Mucosa of stomach (tissue), 1 donor: ENCODE results near the gene SSR1.
"Not testable (repeated sequence)": the region's sequence is repeated elsewhere in the genome, so short reads cannot be mapped to it uniquely, and the experiment has no call there.

ENCODE experiments used
- H3K27me3 ChIP-seq: one replicate; pipeline ENCODE4 v1.7.0; 2013; ENCODE audit warnings: mild to moderate bottlenecking, low read length; ENCODE audit not compliant: control insufficient read depth, insufficient read depth
- H3K36me3 ChIP-seq: one replicate; pipeline ENCODE4 v1.7.0; 2013; ENCODE audit warnings: low read length; ENCODE audit not compliant: control insufficient read depth, insufficient read depth
- H3K4me1 ChIP-seq: one replicate; pipeline ENCODE4 v1.7.0; 2013; ENCODE audit warnings: mild to moderate bottlenecking, low read length; ENCODE audit not compliant: control insufficient read depth, insufficient read depth
- H3K4me3 ChIP-seq: one replicate; pipeline ENCODE4 v1.7.0; 2013; ENCODE audit warnings: low read length
- H3K9ac ChIP-seq: one replicate; pipeline ENCODE4 v1.7.0; 2013; ENCODE audit warnings: mild to moderate bottlenecking, low read length, moderate library complexity
- H3K9me3 ChIP-seq: one replicate; pipeline ENCODE4 v1.7.0; 2013; ENCODE audit warnings: mild to moderate bottlenecking, low read length, moderate library complexity; ENCODE audit not compliant: control insufficient read depth
- donor health status: Pancreatic carcinoma.

Gene SSR1

DNA sequence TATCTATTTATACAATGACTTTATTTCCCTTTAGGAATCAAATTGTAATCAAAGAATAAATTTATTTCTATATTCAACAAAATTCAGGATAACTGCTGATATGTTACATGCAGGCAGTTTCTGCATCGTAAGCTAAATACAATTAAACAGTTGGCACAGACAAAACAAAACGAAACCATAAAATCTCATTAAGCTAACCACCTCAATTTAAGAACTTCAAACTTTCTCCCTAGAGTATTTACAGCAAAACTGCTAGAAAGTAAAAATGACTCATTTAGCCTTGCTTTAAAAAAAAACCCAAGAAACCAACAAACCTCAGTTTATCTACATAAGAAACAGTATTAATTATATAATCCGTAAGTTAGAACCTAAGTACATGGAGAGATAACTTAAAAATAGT, 17.1 kb downstream of the SSR1 start:
- H3K9ac ChIP-seq = no peak overlapping the region
- H3K4me3 ChIP-seq = no peak overlapping the region
- no peaks in the 10 kb centered on the region for H3K27me3 ChIP-seq
- H3K9me3 ChIP-seq = no peaks in the 10 kb centered on the region
- peaks cover 3% of the 10 kb centered on the region for H3K4me1 ChIP-seq
- H3K36me3 ChIP-seq = peaks cover 7% of the 10 kb centered on the region

GRCh38 chr6:7292596-7293255, 20.3 kb downstream of the SSR1 start:
- H3K9me3 ChIP-seq = no peaks in the 10 kb centered on the region
- no peak overlapping the region for H3K4me3 ChIP-seq
- no peak overlapping the region for H3K9ac ChIP-seq
- no peaks in the 10 kb centered on the region for H3K27me3 ChIP-seq
- H3K36me3 ChIP-seq = peaks cover 7% of the 10 kb centered on the region
- no peaks in the 10 kb centered on the region for H3K4me1 ChIP-seq

DNA sequence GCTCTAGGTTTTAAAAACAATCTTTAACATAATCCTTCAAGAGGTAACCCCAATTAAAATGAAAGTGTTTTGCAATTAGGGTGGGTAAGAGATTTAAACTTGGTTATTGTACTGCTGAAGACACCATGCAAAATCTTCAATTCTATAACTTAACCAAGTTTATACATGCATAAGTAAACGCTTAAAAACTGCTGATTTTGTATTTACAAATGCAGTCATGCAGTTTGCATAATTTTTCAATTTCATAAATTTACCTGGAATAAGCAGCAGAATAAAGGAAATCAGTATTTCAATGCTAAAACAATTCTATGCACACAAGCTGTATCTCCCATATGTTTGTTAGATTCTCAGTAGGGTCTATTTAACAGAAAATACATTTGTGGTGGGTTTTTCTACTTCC, 22.9 kb downstream of the SSR1 start:
- H3K4me3 ChIP-seq = no peak overlapping the region
- no peaks in the 10 kb centered on the region for H3K9me3 ChIP-seq
- H3K9ac ChIP-seq = no peak overlapping the region
- no peaks in the 10 kb centered on the region for H3K4me1 ChIP-seq
- H3K27me3 ChIP-seq = no peaks in the 10 kb centered on the region
- peaks cover 7% of the 10 kb centered on the region for H3K36me3 ChIP-seq

DNA sequence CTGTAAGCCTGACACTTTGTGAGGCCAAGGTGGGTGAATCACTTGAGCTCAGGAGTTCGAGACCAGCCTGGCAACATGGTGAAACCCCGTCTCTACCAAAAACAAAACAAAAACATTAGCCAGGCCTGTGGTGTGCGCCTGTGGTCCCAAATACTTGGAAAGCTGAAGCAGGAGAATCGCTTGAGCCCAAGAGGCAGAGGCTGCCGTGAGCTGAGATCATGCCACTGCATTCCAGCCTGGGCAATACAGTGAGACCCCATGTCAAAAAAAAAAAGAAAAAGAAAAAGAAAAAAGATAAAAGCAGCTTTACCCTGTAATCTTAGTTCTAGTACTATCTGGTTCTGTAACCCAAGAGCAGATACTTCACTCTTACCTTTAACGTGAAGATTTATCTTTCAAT, 27.6 kb downstream of the SSR1 start:
- no peaks in the 10 kb centered on the region for H3K9me3 ChIP-seq
- no peaks in the 10 kb centered on the region for H3K36me3 ChIP-seq
- no peaks in the 10 kb centered on the region for H3K27me3 ChIP-seq
- H3K9ac ChIP-seq = no peak overlapping the region
- H3K4me3 ChIP-seq = no peak overlapping the region
- no peaks in the 10 kb centered on the region for H3K4me1 ChIP-seq

- H3K27me3 ChIP-seq = no peaks in the 10 kb centered on the region
These were observed 29.3 kb downstream of the SSR1 start for GRCh38 chr6:7283676-7284075.

DNA sequence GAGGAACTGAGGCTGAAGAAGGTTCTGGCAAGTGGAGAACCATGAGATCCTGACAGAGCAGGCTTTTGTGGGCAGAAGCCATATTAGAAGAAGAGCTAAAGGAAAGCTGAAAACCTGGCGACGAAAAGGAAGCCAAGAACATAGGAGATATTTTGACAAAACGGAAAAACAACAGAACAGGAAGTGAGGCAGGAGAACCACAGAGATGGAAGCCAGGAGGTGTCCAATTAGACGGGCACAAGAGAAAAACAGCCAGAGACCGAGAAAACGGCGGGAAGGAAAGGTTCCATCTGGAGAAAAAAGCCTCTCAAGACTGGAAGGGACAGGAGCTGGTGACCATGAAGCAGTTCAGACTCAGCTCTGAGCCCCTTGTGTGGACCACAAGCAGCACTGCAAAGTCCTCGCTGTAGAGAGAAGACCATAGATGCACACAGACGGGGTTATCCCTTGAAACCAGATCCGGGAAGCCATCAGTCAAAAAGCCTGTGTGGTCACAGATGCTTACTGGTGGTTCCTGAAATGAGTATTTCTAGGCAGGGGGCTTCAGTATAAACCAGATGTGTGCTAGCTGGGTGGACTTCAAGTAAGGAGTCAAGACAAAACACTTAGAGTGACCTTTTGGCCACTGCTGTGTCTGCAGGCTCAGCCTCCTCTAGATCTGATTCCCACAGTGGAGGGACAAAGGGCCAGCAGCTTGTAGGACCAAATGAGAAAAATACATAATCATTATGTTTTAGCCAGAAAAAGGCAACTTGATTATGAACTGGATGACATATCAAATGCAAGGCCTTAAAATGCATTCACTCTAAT, 30.7 kb downstream of the SSR1 start:
- H3K9ac ChIP-seq = no peak overlapping the region
- H3K4me3 ChIP-seq = no peak overlapping the region
- H3K36me3 ChIP-seq = no peaks in the 10 kb centered on the region
- peaks cover 6% of the 10 kb centered on the region for H3K4me1 ChIP-seq
- H3K27me3 ChIP-seq = no peaks in the 10 kb centered on the region
- no peaks in the 10 kb centered on the region for H3K9me3 ChIP-seq

More at GRCh38 chr6:7283676-7284075, 29.3 kb downstream of the SSR1 start:
- H3K9ac ChIP-seq = no peak overlapping the region
- H3K4me1 ChIP-seq = peaks cover 2% of the 10 kb centered on the region
- H3K36me3 ChIP-seq = no peaks in the 10 kb centered on the region
- H3K9me3 ChIP-seq = no peaks in the 10 kb centered on the region
- no peak overlapping the region for H3K4me3 ChIP-seq

GRCh38 chr6:7276199-7276524, 36.8 kb downstream of the SSR1 start:
- H3K9me3 ChIP-seq = no peaks in the 10 kb centered on the region
- no peak overlapping the region for H3K4me3 ChIP-seq
- H3K4me1 ChIP-seq = peaks cover 8% of the 10 kb centered on the region
- no peaks in the 10 kb centered on the region for H3K27me3 ChIP-seq
- no peaks in the 10 kb centered on the region for H3K36me3 ChIP-seq
- H3K9ac ChIP-seq = no peak overlapping the region

DNA sequence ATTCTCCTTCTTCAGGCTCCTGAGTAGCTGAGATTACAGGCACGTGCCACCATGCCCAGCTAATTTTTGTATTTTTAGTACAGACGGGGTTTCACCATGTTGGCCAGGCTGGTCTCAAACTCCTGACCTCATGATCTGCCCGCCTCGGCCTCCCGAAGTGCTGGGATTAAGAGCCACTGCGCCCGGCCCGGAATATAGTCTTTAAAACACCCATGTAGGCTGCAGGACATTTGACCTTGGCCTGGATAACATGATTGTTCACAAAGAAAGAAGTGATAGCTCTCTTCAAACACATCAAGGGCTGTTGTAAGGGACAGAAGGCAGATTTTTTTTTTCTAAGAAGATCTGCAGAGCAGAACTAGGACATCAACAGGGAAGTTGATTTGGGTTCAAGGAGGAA, 38.5 kb downstream of the SSR1 start:
- not testable (repeated sequence) for H3K9me3 ChIP-seq, H3K36me3 ChIP-seq, H3K27me3 ChIP-seq, H3K4me3 ChIP-seq, H3K9ac ChIP-seq
- H3K4me1 ChIP-seq = peaks cover 14% of the 10 kb centered on the region

- H3K9me3 ChIP-seq = no peaks in the 10 kb centered on the region
- H3K36me3 ChIP-seq = no peaks in the 10 kb centered on the region
- H3K9ac ChIP-seq = no peak overlapping the region
- peaks cover 13% of the 10 kb centered on the region for H3K4me1 ChIP-seq
- H3K4me3 ChIP-seq = no peak overlapping the region
- H3K27me3 ChIP-seq = no peaks in the 10 kb centered on the region
These were observed 39.3 kb downstream of the SSR1 start for GRCh38 chr6:7273709-7274108.

DNA sequence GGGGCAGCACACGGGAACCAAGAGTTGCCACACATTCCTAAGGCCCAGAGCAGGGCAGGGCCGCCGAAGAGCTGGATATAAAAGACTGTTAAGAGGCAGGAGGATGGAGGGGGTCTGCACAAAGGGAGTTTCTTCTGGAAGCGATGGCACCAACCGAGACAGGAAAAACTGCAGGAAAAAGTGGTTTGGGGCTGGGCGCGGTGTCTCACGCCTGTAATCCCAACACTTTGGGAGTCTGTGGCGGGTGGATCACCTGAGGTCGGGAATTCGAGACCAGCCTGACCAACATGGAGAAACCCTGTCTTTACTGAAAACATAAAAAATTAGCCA, 41.8 kb downstream of the SSR1 start:
- no peak overlapping the region for H3K9ac ChIP-seq
- H3K9me3 ChIP-seq = no peaks in the 10 kb centered on the region
- no peaks in the 10 kb centered on the region for H3K36me3 ChIP-seq
- H3K4me1 ChIP-seq = peaks cover 17% of the 10 kb centered on the region
- no peak overlapping the region for H3K4me3 ChIP-seq
- H3K27me3 ChIP-seq = no peaks in the 10 kb centered on the region

DNA sequence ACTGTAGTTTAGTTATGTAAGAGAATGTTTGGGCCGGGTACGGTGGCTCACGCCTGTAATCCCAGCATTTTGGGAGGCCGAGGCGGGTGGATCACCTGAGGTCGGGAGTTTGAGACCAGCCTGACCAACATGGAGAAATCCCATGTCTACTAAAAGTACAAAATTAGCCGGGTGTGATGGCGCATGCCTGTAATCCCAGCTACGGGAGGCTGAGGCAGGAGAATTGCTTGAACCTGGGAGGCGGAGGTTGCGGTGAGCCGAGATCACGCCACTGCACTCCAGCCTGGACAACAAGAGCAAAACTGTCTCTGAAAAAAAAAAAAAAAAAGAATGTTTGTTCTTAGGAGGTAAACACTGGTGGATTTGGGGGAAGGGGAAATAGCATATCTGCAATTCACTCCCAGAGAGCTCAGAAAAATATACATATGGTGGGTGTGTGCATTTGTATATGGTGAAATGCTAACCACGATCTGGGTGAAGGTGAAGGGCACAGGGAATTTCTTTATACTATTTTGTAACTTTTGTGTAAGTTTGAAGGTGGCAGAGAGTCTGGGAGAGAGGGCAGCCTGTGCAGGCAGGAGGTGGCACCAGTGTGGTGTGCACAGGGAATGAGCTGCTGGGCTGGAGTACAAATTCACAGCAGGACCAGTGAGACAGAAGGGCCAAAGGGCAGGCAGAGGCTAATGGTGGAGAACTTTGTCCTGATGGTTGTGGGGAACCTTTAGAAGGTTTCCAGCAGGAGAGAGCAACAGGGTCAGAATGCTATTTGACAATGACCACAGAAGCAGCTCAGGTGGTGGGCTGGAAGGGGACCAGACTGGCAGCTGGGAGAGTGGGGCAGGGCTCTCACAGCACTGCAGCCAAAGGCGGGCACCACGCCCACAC, 42.4 kb downstream of the SSR1 start:
- H3K9ac ChIP-seq = no peak overlapping the region
- H3K4me1 ChIP-seq = peaks cover 17% of the 10 kb centered on the region
- H3K4me3 ChIP-seq = no peak overlapping the region
- no peaks in the 10 kb centered on the region for H3K36me3 ChIP-seq
- no peaks in the 10 kb centered on the region for H3K27me3 ChIP-seq
- no peaks in the 10 kb centered on the region for H3K9me3 ChIP-seq

DNA sequence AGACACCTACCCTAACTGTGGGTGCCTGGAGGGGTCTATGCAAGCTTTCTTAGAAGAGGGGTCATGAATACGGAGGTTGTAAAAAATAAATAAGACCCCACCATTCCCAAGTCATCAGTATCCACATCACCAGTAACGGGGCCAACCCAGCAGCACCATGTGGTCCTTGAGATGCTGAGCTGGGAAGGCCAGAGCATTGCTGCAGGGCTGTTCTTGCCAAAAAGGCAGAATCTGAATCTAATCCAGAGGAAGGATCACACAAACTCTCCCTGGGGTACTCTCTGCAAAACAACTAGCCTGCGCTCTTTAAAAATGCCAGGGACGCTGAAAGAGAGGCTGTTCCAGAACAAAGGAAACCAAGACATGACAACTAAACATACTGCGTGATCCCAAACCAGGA, 43.2 kb downstream of the SSR1 start:
- Histone ChIP-seq H3K9ac (no peak overlapping the region), H3K9me3 (no peaks in the 10 kb centered on the region), H3K36me3 (no peaks in the 10 kb centered on the region), H3K4me3 (no peak overlapping the region), H3K4me1 (peaks cover 17% of the 10 kb centered on the region), H3K27me3 (no peaks in the 10 kb centered on the region)
